GM18907 (cell line): ENCODE measurements around the gene GLYATL1B.
A peak's percentile ranks its signal among the peaks of the same experiment; 100 is the strongest.
"Not testable (repeated sequence)": the region's sequence is repeated elsewhere in the genome, so short reads cannot be mapped to it uniquely, and the experiment has no call there.

Source experiments
- ATAC-seq: cut with Tn5 transposase; IDR thresholded peaks from one replicate; pipeline ENCODE4 v1.9.1; 2021; ENCODE audit warnings: mild to moderate bottlenecking, moderate library complexity; ENCODE audit not compliant: unreplicated experiment

The GLYATL1B gene

GRCh38 chr11:59095225-59095624 lies 9.1 kb downstream of the GLYATL1B start:
- peak; percentile 91 for ATAC-seq

- ATAC-seq: not testable (repeated sequence)
Measured at GRCh38 chr11:59095972-59096575, 10.0 kb downstream of the GLYATL1B start.

- ATAC-seq: peak; percentile 37
Measured at GRCh38 chr11:59097113-59097708, 11.1 kb downstream of the GLYATL1B start.

- ATAC-seq: not testable (repeated sequence)
Measured at GRCh38 chr11:59097938-59098337, 11.8 kb downstream of the GLYATL1B start.

- ATAC-seq: peak; percentile 76
Measured at GRCh38 chr11:59102259-59102765, 16.2 kb downstream of the GLYATL1B start.

- ATAC-seq: peak; percentile 76
Measured at GRCh38 chr11:59106363-59107336, 20.5 kb downstream of the GLYATL1B start, which contains the start of gene FAM111B. FAM111B (plus strand) TSS chr11:59107237; CDS start chr11:59109626, 2,389 bp downstream.

GRCh38 chr11:59107721-59108120 lies 21.6 kb downstream of the GLYATL1B start:
- ATAC-seq: peak; percentile 48

GRCh38 chr11:59112494-59112893 lies 26.4 kb downstream of the GLYATL1B start:
- no peak for ATAC-seq

- no peak for ATAC-seq
Measured at GRCh38 chr11:59114344-59114743, 28.2 kb downstream of the GLYATL1B start.

- ATAC-seq: no peak
Measured at GRCh38 chr11:59115553-59115952, 29.4 kb downstream of the GLYATL1B start.

- ATAC-seq: no peak
Measured at GRCh38 chr11:59117774-59118173, 31.7 kb downstream of the GLYATL1B start.

- no peak for ATAC-seq
Measured at GRCh38 chr11:59119826-59120225, 33.7 kb downstream of the GLYATL1B start.

GRCh38 chr11:59135648-59136461 lies 49.7 kb downstream of the GLYATL1B start:
- ATAC-seq: peak; percentile 97

- not testable (repeated sequence) for ATAC-seq
Measured at GRCh38 chr11:59136551-59136950, 50.4 kb downstream of the GLYATL1B start.

GRCh38 chr11:59137190-59137589 lies 51.1 kb downstream of the GLYATL1B start:
- no peak for ATAC-seq

- no peak for ATAC-seq
Measured at GRCh38 chr11:59138643-59139042, 52.5 kb downstream of the GLYATL1B start.

GRCh38 chr11:59141191-59141590 lies 55.1 kb downstream of the GLYATL1B start:
- no peak for ATAC-seq

GRCh38 chr11:59141673-59142460 lies 55.8 kb downstream of the GLYATL1B start:
- no peak for ATAC-seq
